Measurements from ENCODE around the gene NFATC1. TPM values are rescaled to one million over a fixed set of nuclear protein-coding genes. Genes with fewer than 3 reads are reported as not detected.
A peak's percentile ranks its signal among the peaks of the same experiment; 100 is the strongest.
"Not testable (repeated sequence)": the region's sequence is repeated elsewhere in the genome, so short reads cannot be mapped to it uniquely, and the experiment has no call there.

The NFATC1 gene
- total RNA-seq, 2 experiments from 2014 or later = 77.8 to 79.4 TPM

DNA sequence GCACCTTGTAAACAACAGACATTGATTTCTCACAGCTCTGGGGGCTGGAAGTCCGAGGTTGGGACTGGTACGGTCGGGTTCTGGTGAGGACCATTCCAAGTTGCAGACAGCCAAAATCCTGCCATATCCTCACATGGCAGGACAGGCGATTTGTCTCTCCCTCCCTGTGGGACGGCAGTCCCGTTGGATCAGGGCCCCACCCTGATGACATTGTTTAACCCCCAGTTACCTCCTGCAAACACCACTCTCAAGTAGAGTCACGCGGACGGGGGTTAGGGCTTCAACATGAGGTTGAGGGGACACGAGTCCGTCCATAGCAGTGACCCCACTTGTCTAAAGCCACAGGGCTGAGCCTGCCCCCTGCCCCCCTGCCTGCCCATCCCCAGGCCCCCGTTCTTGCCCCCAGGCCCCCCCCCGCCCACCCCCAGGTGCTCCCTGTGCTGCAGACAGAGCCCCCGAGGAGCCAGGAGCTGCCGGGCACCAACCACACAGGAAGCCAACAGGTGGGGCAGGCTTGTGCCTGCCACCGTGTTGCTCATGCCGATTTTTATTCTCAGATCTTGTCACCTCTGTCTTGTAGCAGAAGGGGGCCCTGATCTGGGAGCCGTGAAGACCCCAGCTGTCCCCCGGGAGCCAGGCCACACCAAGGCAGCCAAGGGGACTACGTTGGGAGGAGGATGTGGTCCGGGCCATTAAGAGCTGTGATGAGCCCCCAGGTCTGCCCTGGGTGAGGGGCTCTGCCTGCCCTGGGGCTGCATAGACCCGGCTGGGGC is 82.2 kb downstream of the NFATC1 start:
- intact Hi-C loops (cut with micrococcal nuclease) = loop anchor here (5.0 kb wide), 1 partner anchor 44 kb away; no protein-coding TSS in a partner anchor
- Mint-ChIP-seq H3K4me1 (ENCODE audit: low read depth) (peaks cover 15% of the 10 kb centered on the region), H3K27me3 (ENCODE audit: low read depth) (no peaks in the 10 kb centered on the region), H3K9me3 (no peaks in the 10 kb centered on the region), H3K4me3 (no peak overlapping the region), H3K36me3 (ENCODE audit: low read depth) (peaks cover 11% of the 10 kb centered on the region), H3K27ac (peak overlapping the region; percentile 41)
- CTCF ChIA-PET = interaction anchor here (0.8 kb wide), 1 partner anchor 45 kb away, joined by 4 read pairs; no protein-coding TSS in a partner anchor
- no peak for DNase-seq

DNA sequence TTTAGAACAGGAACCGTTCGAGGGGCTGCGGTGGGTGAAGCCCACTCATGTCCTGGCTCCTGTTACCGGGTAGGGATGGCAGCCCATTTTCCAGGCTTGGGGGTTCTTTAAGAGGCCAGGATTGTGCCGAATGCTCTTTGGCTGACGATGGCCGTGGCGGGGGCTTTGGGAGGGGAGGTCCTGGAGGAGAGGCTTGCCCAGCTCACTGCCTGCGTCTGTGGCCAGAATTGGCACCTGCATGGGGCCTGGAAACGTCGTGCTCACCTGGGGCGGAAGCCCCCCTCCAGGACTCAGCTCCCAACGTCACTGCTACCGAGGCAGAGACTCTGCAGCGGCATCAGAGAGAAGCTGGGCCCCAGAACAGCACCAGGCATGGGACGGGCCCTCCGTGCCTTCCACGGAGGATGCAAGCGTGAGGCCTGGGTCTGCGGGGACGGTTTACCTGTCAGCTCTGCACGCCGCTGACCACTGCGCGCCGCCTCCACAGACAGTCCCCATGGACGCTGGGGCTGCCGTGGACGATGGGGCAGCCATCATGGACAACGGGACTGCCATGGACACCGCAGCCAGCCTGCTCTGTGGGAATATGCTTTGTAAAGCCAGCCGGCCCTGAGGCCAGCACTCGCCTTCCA is 82.9 kb downstream of the NFATC1 start:
- H3K4me3 Mint-ChIP-seq = no peak overlapping the region
- CTCF ChIA-PET = interaction anchor here (0.6 kb wide), 1 partner anchor 134 kb away, joined by 3 read pairs; no protein-coding TSS in a partner anchor
- intact Hi-C loops (cut with micrococcal nuclease) = loop anchor here (5.0 kb wide), 1 partner anchor 44 kb away; no protein-coding TSS in a partner anchor
- H3K27ac Mint-ChIP-seq = peak overlapping the region; percentile 41
- no peaks in the 10 kb centered on the region for H3K9me3 Mint-ChIP-seq
- no peaks in the 10 kb centered on the region for H3K27me3 Mint-ChIP-seq (ENCODE audit: low read depth)
- peaks cover 6% of the 10 kb centered on the region for H3K36me3 Mint-ChIP-seq (ENCODE audit: low read depth)
- no peak for DNase-seq
- H3K4me1 Mint-ChIP-seq (ENCODE audit: low read depth) = peaks cover 15% of the 10 kb centered on the region

DNA sequence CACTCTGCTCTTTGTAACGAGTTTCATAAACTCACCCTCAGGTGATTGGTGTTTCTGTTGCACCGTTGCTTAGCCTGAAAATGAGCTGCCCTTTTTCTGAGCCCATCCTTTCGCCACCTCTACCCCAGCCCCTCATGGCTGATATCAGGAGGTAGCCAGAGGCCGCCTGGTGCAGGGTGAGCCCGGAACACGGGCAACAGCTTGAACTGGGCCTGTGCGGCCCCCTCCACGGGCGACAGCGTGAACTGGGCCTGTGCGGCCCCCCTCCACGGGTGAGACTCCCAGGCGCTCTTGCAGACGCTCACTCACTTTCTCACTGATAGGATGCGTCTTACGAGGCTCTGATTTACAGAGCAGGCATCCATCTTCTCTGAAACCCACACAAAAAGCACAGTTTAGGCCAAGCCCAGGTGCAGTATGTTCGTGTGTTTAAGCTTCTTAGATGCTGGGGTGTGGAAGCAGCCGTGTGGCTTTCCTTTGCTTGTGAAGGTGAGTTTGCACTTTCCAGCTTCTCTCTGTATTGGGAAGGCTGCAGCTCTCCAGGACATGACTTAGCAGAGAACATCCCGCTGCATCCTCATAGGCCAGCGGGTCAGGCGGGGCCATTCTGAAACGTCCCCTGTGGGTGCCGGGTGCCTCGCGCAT is 83.5 kb downstream of the NFATC1 start:
- no peak overlapping the region for H3K4me3 Mint-ChIP-seq
- no peaks in the 10 kb centered on the region for H3K9me3 Mint-ChIP-seq
- DNase-seq = no peak
- no peaks in the 10 kb centered on the region for H3K27me3 Mint-ChIP-seq (ENCODE audit: low read depth)
- peaks cover 15% of the 10 kb centered on the region for H3K4me1 Mint-ChIP-seq (ENCODE audit: low read depth)
- H3K36me3 Mint-ChIP-seq (ENCODE audit: low read depth) = peaks cover 6% of the 10 kb centered on the region
- intact Hi-C loops (cut with micrococcal nuclease) = loop anchor here (5.0 kb wide), 1 partner anchor 43 kb away; no protein-coding TSS in a partner anchor
- H3K27ac Mint-ChIP-seq = no peak overlapping the region
- CTCF ChIA-PET = interaction anchor here (0.6 to 0.9 kb wide), 2 partner anchors 50 to 133 kb away, joined by 3 read pairs; no protein-coding TSS in a partner anchor

DNA sequence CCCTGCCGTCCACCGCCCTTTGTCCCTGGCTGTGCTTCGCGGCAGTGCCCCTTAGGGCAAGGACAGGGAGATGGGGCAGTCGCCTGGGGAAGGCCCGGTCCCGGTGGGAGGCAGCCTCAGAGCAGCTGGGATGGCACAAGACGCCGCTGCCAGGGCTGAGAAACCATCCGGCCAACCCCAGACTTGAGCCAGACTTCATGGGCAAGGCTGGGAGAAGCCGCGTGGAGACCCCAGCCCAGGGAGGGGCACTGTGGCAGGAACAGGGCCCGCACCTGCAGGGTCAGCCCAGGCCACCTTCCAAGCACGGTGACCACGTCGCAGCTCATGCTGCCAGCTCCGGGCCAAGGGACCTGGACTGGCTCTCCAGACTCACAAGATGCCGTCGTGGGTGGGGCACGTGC is 84.0 kb downstream of the NFATC1 start:
- Mint-ChIP-seq H3K4me3 (no peak overlapping the region), H3K27me3 (ENCODE audit: low read depth) (no peaks in the 10 kb centered on the region), H3K27ac (no peak overlapping the region), H3K4me1 (ENCODE audit: low read depth) (peaks cover 17% of the 10 kb centered on the region), H3K36me3 (ENCODE audit: low read depth) (peaks cover 8% of the 10 kb centered on the region), H3K9me3 (no peaks in the 10 kb centered on the region)
- DNase-seq = no peak
- intact Hi-C loops (cut with micrococcal nuclease) = loop anchor here (5.0 kb wide), 1 partner anchor 43 kb away; no protein-coding TSS in a partner anchor
- CTCF ChIA-PET = interaction anchor here (0.9 kb wide), 1 partner anchor 50 kb away, joined by 3 read pairs; no protein-coding TSS in a partner anchor

DNA sequence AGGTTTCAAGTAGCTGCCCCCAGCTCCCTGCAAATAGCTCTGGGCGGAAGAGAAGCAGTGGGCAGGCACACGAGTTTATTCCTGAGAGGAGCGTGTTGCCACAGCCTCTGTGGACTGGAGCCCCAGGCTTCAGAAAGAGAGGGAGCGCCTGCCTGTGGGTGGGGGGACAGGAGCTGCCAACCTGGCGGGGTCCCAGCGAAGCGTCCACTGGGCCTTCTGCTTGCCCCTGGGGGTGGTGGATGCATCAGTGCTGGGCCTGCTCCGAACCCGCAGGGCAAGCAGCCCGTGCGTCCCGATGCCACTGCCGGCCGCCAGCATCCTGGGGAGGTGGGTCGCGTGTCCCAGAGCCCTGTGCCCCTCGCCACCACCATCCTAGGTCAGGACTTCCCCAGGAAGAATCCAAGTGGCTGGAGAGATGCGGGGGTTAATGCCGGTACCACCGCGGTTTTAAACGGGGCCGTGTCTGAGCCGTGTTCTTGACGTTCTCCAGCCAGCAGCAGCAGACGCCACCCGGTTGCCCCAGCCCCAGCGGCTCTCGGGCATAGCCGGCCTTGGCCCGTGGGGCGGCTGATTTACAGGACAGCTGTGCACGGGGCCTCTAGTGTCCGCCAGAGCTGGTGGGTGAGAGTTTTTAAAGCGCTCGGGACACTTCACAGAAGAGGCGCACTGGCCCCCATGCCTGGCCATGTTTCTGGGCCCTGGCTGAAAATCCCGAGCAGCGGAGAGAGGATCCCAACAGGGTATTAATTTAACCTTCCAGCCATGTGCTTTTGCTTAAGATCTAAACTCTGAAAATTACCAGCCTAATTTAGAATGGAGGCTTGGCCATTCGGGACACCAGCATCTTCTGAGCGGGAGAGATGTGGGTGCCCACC is 84.7 kb downstream of the NFATC1 start:
- no peak overlapping the region for H3K4me3 Mint-ChIP-seq

DNA sequence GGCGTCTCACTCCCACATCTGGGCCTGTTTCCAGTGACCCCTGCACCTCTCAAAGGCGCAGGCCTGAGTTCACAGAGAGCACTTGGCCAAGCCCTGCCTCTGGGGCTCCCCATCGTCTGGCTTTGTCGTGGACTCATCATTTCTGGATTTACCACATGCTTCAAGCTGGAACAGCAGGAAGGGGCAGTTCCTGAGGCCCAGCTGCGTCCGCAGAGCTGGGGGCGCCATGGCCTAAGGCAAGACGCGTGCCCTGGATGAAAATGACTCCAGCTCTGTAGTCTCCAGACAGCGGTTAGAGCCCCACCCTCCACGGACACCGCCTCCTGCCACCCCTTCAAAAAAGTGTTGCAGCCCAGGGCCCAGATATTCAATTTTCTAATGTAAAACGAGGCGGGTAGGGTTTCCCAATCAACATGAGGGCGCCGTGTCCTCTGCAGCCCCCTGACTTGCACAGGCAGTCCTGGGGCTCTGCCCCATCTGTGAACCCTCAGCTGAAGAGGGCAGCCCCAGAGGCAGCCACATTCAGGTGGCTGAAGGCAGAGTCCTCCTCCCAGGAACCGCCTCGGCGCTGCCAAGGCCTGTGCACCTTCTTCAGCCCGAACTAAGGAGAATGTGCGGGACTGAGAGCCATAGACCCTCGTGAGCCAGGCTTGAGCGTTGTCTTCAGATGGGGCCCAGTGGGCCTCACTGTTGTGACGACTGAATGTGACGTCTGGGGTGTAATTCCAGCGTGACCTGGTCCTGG is 85.5 kb downstream of the NFATC1 start:
- Mint-ChIP-seq H3K4me1 (ENCODE audit: low read depth) (peaks cover 17% of the 10 kb centered on the region), H3K27ac (no peak overlapping the region)
- CTCF ChIA-PET = no interaction called here

More for the DNA sequence above, 84.7 kb downstream of the NFATC1 start:
- H3K9me3 Mint-ChIP-seq = no peaks in the 10 kb centered on the region
- H3K27ac Mint-ChIP-seq = no peak overlapping the region
- H3K4me1 Mint-ChIP-seq (ENCODE audit: low read depth) = peaks cover 17% of the 10 kb centered on the region
- no peak for DNase-seq
- intact Hi-C loops (cut with micrococcal nuclease) = no loop called here
- no peaks in the 10 kb centered on the region for H3K27me3 Mint-ChIP-seq (ENCODE audit: low read depth)
- H3K36me3 Mint-ChIP-seq (ENCODE audit: low read depth) = peaks cover 8% of the 10 kb centered on the region
- CTCF ChIA-PET = no interaction called here

DNA sequence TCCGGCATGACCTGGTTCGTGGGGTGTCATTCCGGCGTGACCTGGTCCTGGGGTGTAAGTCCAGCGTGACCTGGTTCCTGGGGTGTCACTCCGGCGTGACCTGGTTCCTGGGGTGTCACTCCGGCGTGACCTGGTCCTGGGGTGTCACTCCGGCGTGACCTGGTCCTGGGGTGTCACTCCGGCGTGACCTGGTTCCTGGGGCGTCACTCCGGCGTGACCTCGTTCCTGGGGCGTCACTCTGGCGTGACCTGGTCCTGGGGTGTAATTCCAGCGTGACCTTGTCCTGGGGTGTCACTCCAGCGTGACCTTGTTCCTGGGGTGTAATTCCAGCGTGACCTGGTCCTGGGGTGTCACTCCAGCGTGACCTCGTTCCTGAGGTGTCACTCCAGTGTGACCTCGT is 87.7 kb downstream of the NFATC1 start:
- H3K36me3 Mint-ChIP-seq (ENCODE audit: low read depth); H3K27me3 Mint-ChIP-seq (ENCODE audit: low read depth); H3K9me3 Mint-ChIP-seq; intact Hi-C loops (cut with micrococcal nuclease); H3K27ac Mint-ChIP-seq; CTCF ChIA-PET; H3K4me3 Mint-ChIP-seq; DNase-seq; H3K4me1 Mint-ChIP-seq (ENCODE audit: low read depth): not testable (repeated sequence)

More for the DNA sequence above, 85.5 kb downstream of the NFATC1 start:
- H3K4me3 Mint-ChIP-seq = no peak overlapping the region
- no peaks in the 10 kb centered on the region for H3K9me3 Mint-ChIP-seq
- intact Hi-C loops (cut with micrococcal nuclease) = no loop called here
- no peak for DNase-seq
- H3K36me3 Mint-ChIP-seq (ENCODE audit: low read depth) = peaks cover 8% of the 10 kb centered on the region
- H3K27me3 Mint-ChIP-seq (ENCODE audit: low read depth) = no peaks in the 10 kb centered on the region

DNA sequence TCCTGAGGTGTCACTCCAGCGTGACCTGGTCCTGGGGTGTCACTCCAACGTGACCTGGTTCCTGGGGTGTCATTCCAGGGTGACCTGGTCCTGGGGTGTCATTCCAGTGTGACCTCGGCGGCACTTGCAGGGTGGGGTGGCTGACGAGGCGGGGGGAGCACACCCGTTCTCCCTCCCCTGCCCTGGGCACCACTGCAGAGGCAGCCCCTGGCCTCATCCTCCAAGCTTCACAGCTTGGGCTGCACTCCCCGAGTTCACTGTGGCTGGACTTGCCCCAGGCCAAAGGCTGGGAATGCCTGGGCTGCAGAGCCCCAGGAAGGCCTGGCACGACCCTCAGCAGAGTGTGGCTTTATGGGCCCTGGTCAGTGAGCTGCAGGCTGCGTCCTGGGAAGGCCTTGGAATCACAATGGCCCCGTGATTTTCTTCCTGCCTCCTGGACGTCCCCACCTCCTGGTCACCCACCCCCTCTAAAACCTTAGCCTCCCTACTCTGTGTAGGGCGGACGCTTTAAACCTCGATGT is 88.3 kb downstream of the NFATC1 start:
- H3K4me3 Mint-ChIP-seq = no peak overlapping the region
- H3K27ac Mint-ChIP-seq = no peak overlapping the region
- H3K4me1 Mint-ChIP-seq (ENCODE audit: low read depth) = peaks cover 6% of the 10 kb centered on the region
- DNase-seq = no peak
- intact Hi-C loops (cut with micrococcal nuclease) = no loop called here
- H3K36me3 Mint-ChIP-seq (ENCODE audit: low read depth) = peaks cover 10% of the 10 kb centered on the region
- CTCF ChIA-PET = no interaction called here
- no peaks in the 10 kb centered on the region for H3K9me3 Mint-ChIP-seq
- no peaks in the 10 kb centered on the region for H3K27me3 Mint-ChIP-seq (ENCODE audit: low read depth)

DNA sequence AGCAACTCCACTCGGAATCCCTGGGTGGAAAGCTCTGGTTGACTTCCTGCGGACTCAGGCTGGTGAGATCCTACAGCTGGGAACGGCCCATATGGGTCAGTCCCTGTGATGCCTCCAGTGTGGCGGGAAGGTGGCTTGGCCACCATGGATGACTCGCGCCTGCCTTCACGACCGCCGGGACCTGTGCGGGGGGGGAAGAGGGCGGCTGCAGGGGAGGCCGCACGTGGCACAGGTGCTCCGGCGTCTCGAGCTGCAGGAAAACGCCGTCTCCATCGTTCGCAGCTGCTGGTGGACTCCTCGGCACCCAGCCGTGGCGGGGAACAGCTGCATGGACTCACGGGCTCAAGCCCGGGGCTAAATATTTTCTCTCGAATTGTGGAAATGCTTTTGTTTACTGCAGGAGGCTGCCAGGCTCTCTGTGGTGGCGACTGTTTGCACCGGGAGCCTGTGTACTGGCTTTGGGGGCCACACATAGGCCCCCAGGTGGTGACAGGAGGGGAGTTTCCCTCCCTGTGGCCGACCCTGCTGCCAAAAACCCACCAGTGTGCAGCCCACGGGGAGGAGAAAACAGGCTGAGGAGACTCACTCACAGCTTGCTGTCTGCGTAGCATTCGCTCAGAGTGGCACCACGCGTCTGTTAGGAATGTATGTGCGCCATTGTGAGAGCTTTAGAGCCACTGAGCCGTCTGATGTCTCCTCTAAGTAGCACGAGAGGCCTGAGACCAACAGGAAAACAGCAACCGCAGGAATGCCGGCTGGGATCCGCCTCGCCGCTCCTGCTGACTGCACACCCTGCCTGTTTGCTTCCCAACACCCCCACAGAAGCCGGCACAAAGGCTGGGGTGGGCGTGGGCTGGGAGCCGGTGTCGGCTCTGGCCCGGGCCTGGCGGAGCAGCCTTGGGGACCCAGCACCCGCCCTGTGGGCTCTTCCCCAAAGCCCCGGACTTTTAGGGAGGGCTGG is 89.2 kb downstream of the NFATC1 start:
- Mint-ChIP-seq H3K9me3 (no peaks in the 10 kb centered on the region), H3K4me3 (no peak overlapping the region), H3K27ac (no peak overlapping the region), H3K27me3 (ENCODE audit: low read depth) (no peaks in the 10 kb centered on the region), H3K36me3 (ENCODE audit: low read depth) (peaks cover 12% of the 10 kb centered on the region), H3K4me1 (ENCODE audit: low read depth) (peaks cover 4% of the 10 kb centered on the region)
- no peak for DNase-seq
- intact Hi-C loops (cut with micrococcal nuclease) = no loop called here
- CTCF ChIA-PET = no interaction called here

DNA sequence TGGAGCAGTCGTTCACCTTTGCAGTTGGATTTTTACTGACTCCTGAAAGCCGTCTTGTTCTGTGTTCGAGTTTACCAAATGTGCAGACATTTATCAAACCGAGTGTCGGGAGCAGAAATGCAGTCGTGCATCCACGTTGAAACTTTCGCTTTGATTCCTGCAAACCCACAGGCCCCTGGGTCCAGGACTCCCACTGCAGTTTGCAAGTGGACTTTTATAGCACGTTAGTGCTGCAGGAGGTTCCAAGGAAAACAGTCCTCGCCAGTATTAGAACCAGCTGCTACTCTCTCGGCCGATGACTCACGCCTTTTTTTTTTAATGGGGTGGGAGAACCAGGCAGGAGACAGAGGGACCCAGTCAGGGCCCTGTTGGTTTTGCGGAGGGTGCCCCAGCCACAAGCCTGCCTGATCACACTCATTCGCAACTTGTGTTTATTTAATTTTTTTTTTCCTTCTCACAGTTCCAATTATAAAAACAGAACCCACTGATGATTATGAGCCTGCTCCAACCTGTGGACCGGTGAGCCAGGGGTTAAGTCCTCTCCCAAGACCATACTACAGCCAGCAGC is 90.1 kb downstream of the NFATC1 start:
- no peak for DNase-seq
- peaks cover 12% of the 10 kb centered on the region for H3K36me3 Mint-ChIP-seq (ENCODE audit: low read depth)
- H3K4me3 Mint-ChIP-seq = no peak overlapping the region
- no peak overlapping the region for H3K27ac Mint-ChIP-seq
- H3K27me3 Mint-ChIP-seq (ENCODE audit: low read depth) = no peaks in the 10 kb centered on the region
- H3K4me1 Mint-ChIP-seq (ENCODE audit: low read depth) = peaks cover 5% of the 10 kb centered on the region
- H3K9me3 Mint-ChIP-seq = no peaks in the 10 kb centered on the region
- intact Hi-C loops (cut with micrococcal nuclease) = no loop called here
- CTCF ChIA-PET = no interaction called here

Data from activated naive CD4-positive, alpha-beta T cell treated with anti-CD3 and anti-CD28 coated beads for 36 hours (primary cell).